Colonic mucosa (tissue), 4 donors: Measurements from ENCODE around the gene MESP2. TPM values are rescaled to one million over a fixed set of nuclear protein-coding genes. Genes with fewer than 3 reads are reported as not detected.
"Not testable (repeated sequence)": the region's sequence is repeated elsewhere in the genome, so short reads cannot be mapped to it uniquely, and the experiment has no call there.

Source experiments
- DNase-seq: peaks from one replicate; pipeline ENCODE4 v3.0.0-alpha.2; 2020
- H3K27ac ChIP-seq: fragments of 200-600 bp; one replicate; pipeline ENCODE4 v1.8.0; 2021
- H3K27me3 ChIP-seq: fragments of 200-600 bp; one replicate; pipeline ENCODE4 v1.8.0; 2021
- H3K36me3 ChIP-seq: fragments of 200-600 bp; one replicate; pipeline ENCODE4 v1.8.0; 2021
- H3K4me1 ChIP-seq: fragments of 200-600 bp; one replicate; pipeline ENCODE4 v1.8.0; 2021; ENCODE audit warnings: mild to moderate bottlenecking
- H3K4me3 ChIP-seq: fragments of 200-600 bp; one replicate; pipeline ENCODE4 v1.8.0; 2021
- H3K9ac ChIP-seq, 2 donors: one replicate each; pipeline ENCODE4 v1.7.0; 2013; ENCODE audit warnings: control low read depth in 2 of 2, low read depth in 2 of 2, low read length in 2 of 2
- H3K9me3 ChIP-seq: fragments of 200-600 bp; one replicate; pipeline ENCODE4 v1.8.0; 2021
- intact Hi-C: fragments of 100-400 bp; cut with DNase I; formaldehyde crosslinking; loops from one replicate; pipeline ENCODE4 v1.14.1; 2022
- total RNA-seq, 2 donors: library from RNA; stranded (reverse); fragmentation: NEBNext Ultra II Directional in 1 of 2; extraction: Animal tissue kit (Norgen Biotek cat#: 25700) in 1 of 2; gene quantifications; one replicate each; pipeline ENCODE4 v1.2.1, GENCODE V29; 2021
- TF ChIP-seq, protein P1 (sequence below): fragments of 200-600 bp; IDR thresholded peaks from one replicate; pipeline ENCODE4 v1.8.0; 2022; ENCODE audit warnings: antibody characterized with exemption, mild to moderate bottlenecking
- donor health status: healthy.
- donor health status: DM: no; HTN: no; CAD: no.
- donor health status: DM: no; HTN: no; CAD: no.

MESP2 gene
- total RNA-seq, 2 donors from 2014 or later: 0.45 to 5.4 TPM

GRCh38 chr15:89781055-89781454, 4.9 kb downstream of the MESP2 start:
- peak; percentile 80 for DNase-seq
- Histone ChIP-seq H3K27me3 (no peaks in the 10 kb centered on the region), H3K9me3 (no peaks in the 10 kb centered on the region), H3K27ac (peak overlapping the region; percentile 86), H3K4me1 (peaks cover 30% of the 10 kb centered on the region), H3K36me3 (no peaks in the 10 kb centered on the region), H3K4me3 (no peak overlapping the region), H3K9ac (peak overlapping the region in 1 of 2 donors; percentile 71)
- intact Hi-C loops: no loop called here
- TF ChIP-seq, protein P1, sequence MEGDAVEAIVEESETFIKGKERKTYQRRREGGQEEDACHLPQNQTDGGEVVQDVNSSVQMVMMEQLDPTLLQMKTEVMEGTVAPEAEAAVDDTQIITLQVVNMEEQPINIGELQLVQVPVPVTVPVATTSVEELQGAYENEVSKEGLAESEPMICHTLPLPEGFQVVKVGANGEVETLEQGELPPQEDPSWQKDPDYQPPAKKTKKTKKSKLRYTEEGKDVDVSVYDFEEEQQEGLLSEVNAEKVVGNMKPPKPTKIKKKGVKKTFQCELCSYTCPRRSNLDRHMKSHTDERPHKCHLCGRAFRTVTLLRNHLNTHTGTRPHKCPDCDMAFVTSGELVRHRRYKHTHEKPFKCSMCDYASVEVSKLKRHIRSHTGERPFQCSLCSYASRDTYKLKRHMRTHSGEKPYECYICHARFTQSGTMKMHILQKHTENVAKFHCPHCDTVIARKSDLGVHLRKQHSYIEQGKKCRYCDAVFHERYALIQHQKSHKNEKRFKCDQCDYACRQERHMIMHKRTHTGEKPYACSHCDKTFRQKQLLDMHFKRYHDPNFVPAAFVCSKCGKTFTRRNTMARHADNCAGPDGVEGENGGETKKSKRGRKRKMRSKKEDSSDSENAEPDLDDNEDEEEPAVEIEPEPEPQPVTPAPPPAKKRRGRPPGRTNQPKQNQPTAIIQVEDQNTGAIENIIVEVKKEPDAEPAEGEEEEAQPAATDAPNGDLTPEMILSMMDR: no peak

GRCh38 chr15:89781891-89782618, 5.9 kb downstream of the MESP2 start:
- peaks cover 28% of the 10 kb centered on the region for H3K4me1 ChIP-seq
- no peak overlapping the region for H3K4me3 ChIP-seq
- TF ChIP-seq, protein P1: no peak
- H3K9me3 ChIP-seq: no peaks in the 10 kb centered on the region
- no peak for DNase-seq
- H3K27ac ChIP-seq: peak overlapping the region; percentile 93
- intact Hi-C loops: no loop called here
- no peaks in the 10 kb centered on the region for H3K27me3 ChIP-seq
- no peaks in the 10 kb centered on the region for H3K36me3 ChIP-seq
- H3K9ac ChIP-seq: no peak overlapping the region

- peaks cover 28% of the 10 kb centered on the region for H3K4me1 ChIP-seq
- intact Hi-C loops, H3K27me3 ChIP-seq, H3K9ac ChIP-seq, H3K4me3 ChIP-seq, DNase-seq, H3K36me3 ChIP-seq, H3K9me3 ChIP-seq: not testable (repeated sequence)
- peak overlapping the region; percentile 93 for H3K27ac ChIP-seq
Observed at GRCh38 chr15:89782619-89782950, 6.5 kb downstream of the MESP2 start.

GRCh38 chr15:89783111-89783860, 7.2 kb downstream of the MESP2 start:
- DNase-seq: peak; percentile 50
- intact Hi-C loops: no loop called here
- peak overlapping the region; percentile 93 for H3K27ac ChIP-seq
- TF ChIP-seq, protein P1: no peak
- no peaks in the 10 kb centered on the region for H3K9me3 ChIP-seq
- H3K4me1 ChIP-seq: peaks cover 28% of the 10 kb centered on the region
- peak overlapping the region in 1 of 2 donors; percentile 73 for H3K9ac ChIP-seq
- no peaks in the 10 kb centered on the region for H3K27me3 ChIP-seq
- no peaks in the 10 kb centered on the region for H3K36me3 ChIP-seq
- H3K4me3 ChIP-seq: no peak overlapping the region

DNA sequence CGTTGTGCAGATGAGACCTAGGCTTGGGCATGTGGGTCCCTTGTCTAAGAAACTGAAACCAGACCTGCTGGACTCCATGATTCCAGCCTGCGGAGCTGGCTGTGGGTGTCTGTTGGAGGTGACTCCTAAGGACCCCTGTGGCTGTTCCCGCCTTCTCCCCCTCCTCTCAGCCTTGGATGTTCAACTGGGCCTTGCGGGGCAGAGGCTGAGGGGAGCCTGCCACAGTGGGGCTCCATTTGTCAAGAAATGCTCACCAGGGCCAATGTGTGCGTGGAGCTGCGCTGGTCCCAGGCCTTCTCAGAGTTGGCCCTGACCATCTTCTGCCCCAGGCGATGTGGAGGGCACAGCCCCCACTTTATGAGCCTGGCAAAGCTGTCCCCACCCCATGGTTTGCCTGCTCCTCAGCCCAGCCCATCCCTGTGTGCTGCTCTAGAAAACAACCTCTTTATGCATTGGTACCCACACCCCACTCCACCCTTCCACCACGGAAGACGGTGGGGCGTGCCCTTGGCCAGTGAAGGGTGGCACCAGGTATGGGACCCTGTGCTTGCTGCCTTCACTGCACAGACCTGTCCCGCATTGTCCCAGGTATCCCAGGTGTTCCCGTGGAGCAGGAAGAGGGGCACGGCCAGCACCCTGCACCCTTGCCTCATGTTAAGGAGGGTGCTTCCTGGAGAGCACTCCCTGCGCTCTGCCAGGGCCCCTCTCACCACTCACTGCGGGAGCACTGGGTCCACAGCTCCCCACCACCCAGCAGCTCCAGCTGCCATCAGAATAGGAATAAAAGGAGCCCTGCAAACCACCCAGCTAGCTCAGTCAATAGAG, 7.9 kb downstream of the MESP2 start:
- peaks cover 28% of the 10 kb centered on the region for H3K4me1 ChIP-seq
- peak overlapping the region; percentile 93 for H3K27ac ChIP-seq
- peak; percentile 86 for DNase-seq
- no peaks in the 10 kb centered on the region for H3K36me3 ChIP-seq
- peak overlapping the region; percentile 6 to 73 for H3K9ac ChIP-seq
- H3K9me3 ChIP-seq: no peaks in the 10 kb centered on the region
- no peak overlapping the region for H3K4me3 ChIP-seq
- TF ChIP-seq, protein P1: no peak
- H3K27me3 ChIP-seq: no peaks in the 10 kb centered on the region
- intact Hi-C loops: no loop called here
